RWPE2 (cell line): ENCODE data around the gene APC2.

Experiments used
- ATAC-seq: fragments of 200-7000 bp; cut with Tn5 transposase; 3 replicates; pipeline ENCODE4 v1.9.1; 2021; ENCODE audit warnings: low read depth
- DNase-seq: peaks from one replicate; pipeline ENCODE4 v3.0.0-alpha.2; 2020; ENCODE audit warnings: low spot score
- H3K27ac ChIP-seq: fragments of 450-650 bp; 2 replicates; pipeline ENCODE4 v1.5.1; 2017; ENCODE audit warnings: mild to moderate bottlenecking; ENCODE audit not compliant: poor library complexity, severe bottlenecking
- H3K27me3 ChIP-seq: fragments of 250-450 bp; sonication (Bioruptor Pico); 2 replicates; pipeline ENCODE4 v1.5.1; 2021; ENCODE audit warnings: mild to moderate bottlenecking, moderate library complexity; ENCODE audit not compliant: insufficient read depth, poor library complexity, severe bottlenecking
- H3K36me3 ChIP-seq: fragments of 250-450 bp; sonication (Bioruptor Pico); 2 replicates; pipeline ENCODE4 v1.5.1; 2020; ENCODE audit warnings: low read depth, mild to moderate bottlenecking, moderate library complexity
- H3K4me1 ChIP-seq: fragments of 250-450 bp; sonication (Bioruptor Pico); 2 replicates; pipeline ENCODE4 v1.5.1; 2021; ENCODE audit warnings: mild to moderate bottlenecking, moderate library complexity; ENCODE audit not compliant: insufficient read depth, poor library complexity, severe bottlenecking
- H3K4me3 ChIP-seq: fragments of 250-450 bp; sonication (Bioruptor Pico); 2 replicates; pipeline ENCODE4 v1.5.1; 2021; ENCODE audit warnings: mild to moderate bottlenecking, moderate library complexity; ENCODE audit not compliant: severe bottlenecking
- H3K9me3 ChIP-seq: fragments of 250-450 bp; sonication (Bioruptor Pico); 2 replicates; pipeline ENCODE4 v1.5.1; 2021; ENCODE audit warnings: mild to moderate bottlenecking, moderate library complexity; ENCODE audit not compliant: severe bottlenecking
- CTCF ChIP-seq: fragments of 450-650 bp; IDR thresholded peaks from one replicate; pipeline ENCODE4 v1.5.1; 2017; ENCODE audit warnings: mild to moderate bottlenecking, moderate library complexity; ENCODE audit not compliant: poor library complexity, severe bottlenecking

Gene APC2

GRCh38 chr19:1505012-1505411, 55.1 kb downstream of the APC2 start:
- ATAC-seq: no peak
- no peaks in the 10 kb centered on the region for H3K4me1 ChIP-seq
- H3K4me3 ChIP-seq: no peak overlapping the region
- H3K27me3 ChIP-seq: no peaks in the 10 kb centered on the region
- no peak for DNase-seq
- H3K9me3 ChIP-seq: no peaks in the 10 kb centered on the region
- H3K27ac ChIP-seq: no peak overlapping the region
- no peaks in the 10 kb centered on the region for H3K36me3 ChIP-seq
- no peak for TF ChIP-seq CTCF

GRCh38 chr19:1505991-1506881, 56.3 kb downstream of the APC2 start:
- no peaks in the 10 kb centered on the region for H3K4me1 ChIP-seq
- no peaks in the 10 kb centered on the region for H3K9me3 ChIP-seq
- TF ChIP-seq CTCF: no peak
- no peaks in the 10 kb centered on the region for H3K27me3 ChIP-seq
- no peak overlapping the region for H3K27ac ChIP-seq
- no peak overlapping the region for H3K4me3 ChIP-seq
- H3K36me3 ChIP-seq: no peaks in the 10 kb centered on the region
- ATAC-seq: no peak
- no peak for DNase-seq

GRCh38 chr19:1507192-1507660, 57.3 kb downstream of the APC2 start:
- peaks cover 3% of the 10 kb centered on the region for H3K4me1 ChIP-seq
- H3K4me3 ChIP-seq: no peak overlapping the region
- peaks cover 1% of the 10 kb centered on the region for H3K9me3 ChIP-seq
- no peak for TF ChIP-seq CTCF
- no peaks in the 10 kb centered on the region for H3K36me3 ChIP-seq
- H3K27me3 ChIP-seq: no peaks in the 10 kb centered on the region
- DNase-seq (peak; percentile 61), ATAC-seq (no peak)
- H3K27ac ChIP-seq: peak overlapping the region; percentile 38

- peak; percentile 76 for ATAC-seq
- H3K27ac ChIP-seq: peak overlapping the region; percentile 38
- H3K9me3 ChIP-seq: peaks cover 2% of the 10 kb centered on the region
- TF ChIP-seq CTCF: no peak
- DNase-seq: peak; percentile 91
- H3K4me3 ChIP-seq: peak overlapping the region; percentile 19
- no peaks in the 10 kb centered on the region for H3K27me3 ChIP-seq
- H3K4me1 ChIP-seq: peaks cover 4% of the 10 kb centered on the region
- no peaks in the 10 kb centered on the region for H3K36me3 ChIP-seq
These were observed 58.0 kb downstream of the APC2 start for GRCh38 chr19:1507763-1508506.

- no peaks in the 10 kb centered on the region for H3K27me3 ChIP-seq
- ATAC-seq (no peak), DNase-seq (no peak)
- TF ChIP-seq CTCF: no peak
- peak overlapping the region; percentile 38 for H3K27ac ChIP-seq
- H3K4me1 ChIP-seq: peaks cover 4% of the 10 kb centered on the region
- no peak overlapping the region for H3K4me3 ChIP-seq
- peaks cover 2% of the 10 kb centered on the region for H3K9me3 ChIP-seq
- H3K36me3 ChIP-seq: no peaks in the 10 kb centered on the region
These were observed 58.6 kb downstream of the APC2 start for GRCh38 chr19:1508507-1508856.
